Loucy (cell line): ENCODE data around the gene IFNK.

Source experiments
- H2AFZ ChIP-seq: fragments of 200-600 bp; sonication (generic); 2 replicates; pipeline ENCODE4 v1.6.0; 2016; ENCODE audit warnings: antibody characterized with exemption, mild to moderate bottlenecking, low read length, moderate library complexity
- H3F3A ChIP-seq: fragments of 200-600 bp; 2 replicates; pipeline ENCODE4 v1.6.0; 2016; ENCODE audit warnings: antibody characterized with exemption, low read depth, mild to moderate bottlenecking
- H3K27me3 ChIP-seq: fragments of 200-600 bp; sonication (generic); 2 replicates; pipeline ENCODE4 v1.6.1; 2014; ENCODE audit warnings: low read length, mild to moderate bottlenecking; ENCODE audit not compliant: insufficient read depth, poor library complexity, severe bottlenecking
- H3K36me3 ChIP-seq: fragments of 200-600 bp; sonication (generic); 2 replicates; pipeline ENCODE4 v1.6.1; 2016; ENCODE audit warnings: low read length; ENCODE audit not compliant: insufficient read depth
- H3K4me1 ChIP-seq: fragments of 200-600 bp; sonication (generic); 2 replicates; pipeline ENCODE4 v1.5.1; 2014; ENCODE audit warnings: low read length, mild to moderate bottlenecking; ENCODE audit not compliant: insufficient read depth, poor library complexity, severe bottlenecking
- H3K4me2 ChIP-seq: fragments of 200-600 bp; sonication (generic); 2 replicates; pipeline ENCODE4 v1.6.0; 2014; ENCODE audit warnings: antibody characterized with exemption, low read length, low read depth, mild to moderate bottlenecking; ENCODE audit not compliant: poor library complexity, severe bottlenecking
- H3K4me3 ChIP-seq: fragments of 200-600 bp; sonication (generic); 2 replicates; pipeline ENCODE4 v1.5.1; 2014; ENCODE audit warnings: low read length, mild to moderate bottlenecking, mixed read lengths; ENCODE audit not compliant: poor library complexity, severe bottlenecking
- H3K79me2 ChIP-seq: fragments of 200-600 bp; sonication (generic); 2 replicates; pipeline ENCODE4 v1.6.1; 2014; ENCODE audit warnings: low read length; ENCODE audit not compliant: insufficient read depth
- H3K9ac ChIP-seq: fragments of 200-600 bp; sonication (generic); 2 replicates; pipeline ENCODE4 v1.6.0; 2014; ENCODE audit warnings: mild to moderate bottlenecking, low read depth, low read length, moderate library complexity; ENCODE audit not compliant: poor library complexity, severe bottlenecking
- H3K9me2 ChIP-seq: fragments of 200-600 bp; sonication (generic); replicated peaks from 2 replicates; pipeline ENCODE4 v1.6.1; 2016; ENCODE audit warnings: low read depth, low read length, mixed read lengths
- H3K9me3 ChIP-seq: fragments of 200-600 bp; sonication (generic); 2 replicates; pipeline ENCODE4 v1.6.1; 2014; ENCODE audit warnings: mild to moderate bottlenecking, antibody characterized with exemption, low read length, low read depth; ENCODE audit not compliant: insufficient read depth
- H4K20me1 ChIP-seq: fragments of 200-600 bp; sonication (generic); 2 replicates; pipeline ENCODE4 v1.6.0; 2014; ENCODE audit warnings: antibody characterized with exemption, low read length, mild to moderate bottlenecking; ENCODE audit not compliant: insufficient read depth, poor library complexity, severe bottlenecking
- CTCF ChIP-seq: fragments of 200-600 bp; sonication (generic); conservative IDR thresholded peaks from 2 replicates; pipeline ENCODE4 v1.5.1; 2014; ENCODE audit warnings: mild to moderate bottlenecking, antibody characterized with exemption, low read length
- EZH2phosphoT487 ChIP-seq: fragments of 200-600 bp; IDR thresholded peaks from 2 replicates; pipeline ENCODE4 v1.6.1; 2018; ENCODE audit warnings: antibody characterized with exemption, mild to moderate bottlenecking, moderate library complexity, borderline replicate concordance

The IFNK gene

DNA sequence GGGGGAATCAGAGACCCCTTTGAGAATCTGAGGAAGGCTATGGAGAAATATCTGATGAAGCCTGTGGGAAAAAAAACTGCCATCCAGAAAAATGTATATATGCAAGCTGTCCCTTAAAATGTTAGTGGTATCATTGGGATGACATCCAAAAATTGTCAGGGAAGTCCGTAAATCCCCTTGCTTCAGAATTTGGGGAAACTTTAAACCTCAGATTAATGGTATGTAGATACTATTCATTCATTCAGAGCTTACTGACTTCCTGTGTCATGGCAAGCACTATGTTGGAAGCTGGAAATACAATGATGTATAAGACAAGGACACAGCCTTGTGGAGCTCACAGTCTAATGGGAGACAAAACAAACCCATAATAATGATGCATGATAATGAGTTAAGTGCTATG, 16.4 kb downstream of the IFNK start:
- no peak overlapping the region for H2AFZ ChIP-seq
- no peak overlapping the region for H3K4me2 ChIP-seq
- no peak overlapping the region for H3K9ac ChIP-seq
- no peaks in the 10 kb centered on the region for H3F3A ChIP-seq
- no peaks in the 10 kb centered on the region for H3K27me3 ChIP-seq
- H3K4me1 ChIP-seq = no peaks in the 10 kb centered on the region
- no peak for TF ChIP-seq CTCF
- TF ChIP-seq EZH2phosphoT487 = no peak
- H3K4me3 ChIP-seq = no peak overlapping the region
- H3K36me3 ChIP-seq = no peaks in the 10 kb centered on the region
- no peaks in the 10 kb centered on the region for H3K9me3 ChIP-seq
- no peaks in the 10 kb centered on the region for H3K79me2 ChIP-seq
- no peaks in the 10 kb centered on the region for H4K20me1 ChIP-seq
- no peaks in the 10 kb centered on the region for H3K9me2 ChIP-seq

DNA sequence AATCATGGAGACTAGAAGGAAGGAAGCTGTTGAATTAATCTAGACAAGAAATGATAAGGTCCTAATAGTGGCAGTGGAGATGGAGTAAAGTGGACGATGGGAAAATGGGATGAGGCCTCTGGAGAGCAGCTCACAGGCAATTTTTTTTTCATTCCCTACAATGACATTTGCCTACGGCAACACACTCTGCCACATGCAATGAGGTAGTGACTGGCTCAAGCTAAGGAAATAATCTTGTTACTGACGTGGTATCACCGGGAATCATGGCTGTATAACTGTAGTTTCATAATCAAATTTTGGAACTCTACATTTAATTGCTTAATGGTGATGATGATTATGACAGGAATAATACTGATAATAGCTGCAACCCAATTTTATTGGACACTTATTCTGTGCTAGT, 17.6 kb downstream of the IFNK start:
- Histone ChIP-seq H3K36me3 (no peaks in the 10 kb centered on the region), H3K9me2 (no peaks in the 10 kb centered on the region), H4K20me1 (no peaks in the 10 kb centered on the region), H3K27me3 (no peaks in the 10 kb centered on the region), H3K79me2 (no peaks in the 10 kb centered on the region), H3K9me3 (no peaks in the 10 kb centered on the region), H3K9ac (no peak overlapping the region), H3K4me3 (no peak overlapping the region), H3F3A (no peaks in the 10 kb centered on the region), H3K4me2 (no peak overlapping the region), H3K4me1 (no peaks in the 10 kb centered on the region), H2AFZ (no peak overlapping the region)
- no peak for TF ChIP-seq EZH2phosphoT487
- TF ChIP-seq CTCF = no peak

GRCh38 chr9:27542508-27542907, 18.4 kb downstream of the IFNK start:
- no peaks in the 10 kb centered on the region for H3K79me2 ChIP-seq
- no peaks in the 10 kb centered on the region for H3F3A ChIP-seq
- H3K4me2 ChIP-seq = no peak overlapping the region
- no peaks in the 10 kb centered on the region for H4K20me1 ChIP-seq
- TF ChIP-seq EZH2phosphoT487 (no peak), CTCF (no peak)
- no peak overlapping the region for H3K9ac ChIP-seq
- H3K36me3 ChIP-seq = no peaks in the 10 kb centered on the region
- H3K4me1 ChIP-seq = no peaks in the 10 kb centered on the region
- H3K9me2 ChIP-seq = no peaks in the 10 kb centered on the region
- H2AFZ ChIP-seq = no peak overlapping the region
- H3K4me3 ChIP-seq = no peak overlapping the region
- no peaks in the 10 kb centered on the region for H3K9me3 ChIP-seq
- H3K27me3 ChIP-seq = no peaks in the 10 kb centered on the region
